HEK293 (cell line): Measurements from ENCODE around the gene GLMP.

Source experiments
- CTCF ChIA-PET: fragments of 350-600 bp; formaldehyde crosslinking; extraction: SDS; loops from one replicate; lab custom pipeline; 2021; ENCODE audit warnings: antibody characterized with exemption; lab: Yijun Ruan, JAX
- POLR2A ChIA-PET: fragments of 300-600 bp; formaldehyde crosslinking; extraction: SDS; loops from one replicate; lab custom pipeline; 2020; ENCODE audit warnings: antibody characterized with exemption, inconsistent platforms; lab: Yijun Ruan, JAX
- H3K27ac ChIP-seq: fragments of 200-500 bp; sonication (Bioruptor generic); 2 replicates; pipeline ENCODE4 v1.5.1; 2014; ENCODE audit warnings: low read depth, low read length, control low read depth, inconsistent platforms; ENCODE audit errors: extremely low read depth
- H3K36me3 ChIP-seq, 2 experiments: fragments of 200-500 bp in 1 of 2; sonication (Bioruptor generic) in 1 of 2; 1 replicate in 1 of 2; 2 replicates in 1 of 2; pipeline ENCODE4 v1.5.1; 2014 to 2017; ENCODE audit warnings: inconsistent platforms in 2 of 2, low read length in 2 of 2; ENCODE audit not compliant: control insufficient read depth in 2 of 2, insufficient read depth in 1 of 2
- H3K4me1 ChIP-seq: fragments of 200-500 bp; sonication (Bioruptor generic); 2 replicates; pipeline ENCODE4 v1.5.1; 2014; ENCODE audit warnings: mild to moderate bottlenecking, low read length, inconsistent platforms; ENCODE audit not compliant: control insufficient read depth, insufficient read depth
- H3K4me3 ChIP-seq: 2 replicates; pipeline ENCODE4 v1.5.1; 2011; ENCODE audit warnings: low read depth, mild to moderate bottlenecking, control low read depth, low read length, moderate library complexity
- H3K9me3 ChIP-seq: fragments of 200-500 bp; sonication (Bioruptor generic); 2 replicates; pipeline ENCODE4 v1.5.1; 2014; ENCODE audit warnings: low read depth, low read length, inconsistent platforms; ENCODE audit not compliant: control insufficient read depth, insufficient read depth
- BCL11A ChIP-seq: fragments of 450-650 bp; formaldehyde crosslinking; IDR thresholded peaks from 2 replicates; pipeline ENCODE4 v1.5.1; 2016; ENCODE audit warnings: low read depth, missing biosample characterization, missing genetic modification characterization
- FEZF1 ChIP-seq: fragments of 450-650 bp; formaldehyde crosslinking; IDR thresholded peaks from 2 replicates; pipeline ENCODE4 v1.5.1; 2016; ENCODE audit warnings: missing biosample characterization, missing genetic modification characterization
- HOXA7 ChIP-seq: sonication (generic); formaldehyde crosslinking; IDR thresholded peaks from 2 replicates; pipeline ENCODE4 v1.8.1; 2022; ENCODE audit warnings: missing genetic modification reagents, borderline replicate concordance
- IKZF3 ChIP-seq: fragments of 450-650 bp; IDR thresholded peaks from 2 replicates; pipeline ENCODE4 v1.5.0; 2018; ENCODE audit warnings: missing biosample characterization, mild to moderate bottlenecking, missing genetic modification characterization, moderate library complexity
- KLF1 ChIP-seq: fragments of 450-650 bp; formaldehyde crosslinking; IDR thresholded peaks from 2 replicates; pipeline ENCODE4 v1.5.1; 2016; ENCODE audit warnings: missing biosample characterization, missing genetic modification characterization
- MYNN ChIP-seq: fragments of 450-650 bp; formaldehyde crosslinking; IDR thresholded peaks from 2 replicates; pipeline ENCODE4 v1.5.1; 2016; ENCODE audit warnings: missing biosample characterization, missing genetic modification characterization, borderline replicate concordance
- PRDM1 ChIP-seq: fragments of 450-650 bp; formaldehyde crosslinking; IDR thresholded peaks from 2 replicates; pipeline ENCODE4; 2016; ENCODE audit warnings: missing biosample characterization, missing genetic modification characterization
- RBAK ChIP-seq: fragments of 450-650 bp; formaldehyde crosslinking; IDR thresholded peaks from 2 replicates; pipeline ENCODE4 v1.5.1; 2016; ENCODE audit warnings: missing biosample characterization, missing genetic modification characterization
- SCRT2 ChIP-seq: fragments of 450-650 bp; formaldehyde crosslinking; IDR thresholded peaks from 2 replicates; pipeline ENCODE4 v1.5.1; 2016; ENCODE audit warnings: missing biosample characterization, missing genetic modification characterization
- SETDB1 ChIP-seq: IDR thresholded peaks from one replicate; pipeline ENCODE4 v1.6.1; 2017; ENCODE audit warnings: mild to moderate bottlenecking, low read length, moderate library complexity, mixed read lengths; ENCODE audit not compliant: insufficient read length
- TSHZ1 ChIP-seq: fragments of 450-650 bp; formaldehyde crosslinking; IDR thresholded peaks from 2 replicates; pipeline ENCODE4 v1.5.1; 2016; ENCODE audit warnings: missing biosample characterization, missing genetic modification characterization, borderline replicate concordance
- YY1 ChIP-seq: fragments of 450-650 bp; formaldehyde crosslinking; IDR thresholded peaks from 2 replicates; pipeline ENCODE4 v1.5.1; 2018; ENCODE audit warnings: missing biosample characterization, missing genetic modification characterization
- ZBTB20 ChIP-seq: fragments of 450-650 bp; formaldehyde crosslinking; IDR thresholded peaks from 2 replicates; pipeline ENCODE4 v1.5.1; 2016; ENCODE audit warnings: missing biosample characterization, missing genetic modification characterization
- ZBTB48 ChIP-seq: fragments of 450-650 bp; formaldehyde crosslinking; IDR thresholded peaks from 2 replicates; pipeline ENCODE4 v1.5.1; 2016; ENCODE audit warnings: missing biosample characterization, missing genetic modification characterization
- ZBTB6 ChIP-seq: fragments of 450-650 bp; formaldehyde crosslinking; IDR thresholded peaks from 2 replicates; pipeline ENCODE4 v1.5.1; 2017; ENCODE audit warnings: missing biosample characterization, missing genetic modification characterization
- ZFP37 ChIP-seq: fragments of 450-650 bp; formaldehyde crosslinking; IDR thresholded peaks from 2 replicates; pipeline ENCODE4 v1.5.1; 2016; ENCODE audit warnings: missing biosample characterization, missing genetic modification characterization
- ZFP69B ChIP-seq: fragments of 450-650 bp; formaldehyde crosslinking; IDR thresholded peaks from 2 replicates; pipeline ENCODE4 v1.5.1; 2016; ENCODE audit warnings: missing biosample characterization, missing genetic modification characterization
- ZNF112 ChIP-seq: fragments of 450-650 bp; formaldehyde crosslinking; IDR thresholded peaks from 2 replicates; pipeline ENCODE4 v1.5.0; 2017; ENCODE audit warnings: missing biosample characterization, missing genetic modification characterization
- ZNF184 ChIP-seq: fragments of 450-650 bp; IDR thresholded peaks from 2 replicates; pipeline ENCODE4 v1.5.1; 2018; ENCODE audit warnings: missing biosample characterization, mild to moderate bottlenecking, missing genetic modification characterization
- ZNF19 ChIP-seq: fragments of 450-650 bp; formaldehyde crosslinking; IDR thresholded peaks from 2 replicates; pipeline ENCODE4; 2016; ENCODE audit warnings: missing biosample characterization, missing genetic modification characterization, low read depth
- ZNF2 ChIP-seq: fragments of 450-650 bp; formaldehyde crosslinking; IDR thresholded peaks from 2 replicates; pipeline ENCODE4 v1.5.1; 2016; ENCODE audit warnings: missing biosample characterization, missing genetic modification characterization
- ZNF202 ChIP-seq: fragments of 450-650 bp; formaldehyde crosslinking; IDR thresholded peaks from 2 replicates; pipeline ENCODE4 v1.5.1; 2016; ENCODE audit warnings: missing biosample characterization, missing genetic modification characterization, borderline replicate concordance
- ZNF214 ChIP-seq: fragments of 450-650 bp; formaldehyde crosslinking; IDR thresholded peaks from 2 replicates; pipeline ENCODE4 v1.5.1; 2017; ENCODE audit warnings: missing biosample characterization, mild to moderate bottlenecking, missing genetic modification characterization, borderline replicate concordance
- ZNF266 ChIP-seq: fragments of 450-650 bp; formaldehyde crosslinking; IDR thresholded peaks from 2 replicates; pipeline ENCODE4 v1.5.1; 2016; ENCODE audit warnings: missing biosample characterization, missing genetic modification characterization, low read depth
- ZNF274 ChIP-seq, 2 experiments: fragments of 200-500 bp in 1 of 2; fragments of 450-650 bp in 1 of 2; sonication (Bioruptor generic) in 1 of 2; formaldehyde crosslinking in 1 of 2; IDR thresholded peaks; 2 replicates each; pipeline versions ENCODE4 v1.5.1 to v1.6.1; 2014 to 2016; ENCODE audit warnings: borderline replicate concordance in 1 of 2, inconsistent platforms in 1 of 2, low read length in 1 of 2, missing biosample characterization in 1 of 2, missing genetic modification characterization in 1 of 2
- ZNF341 ChIP-seq: fragments of 450-650 bp; formaldehyde crosslinking; IDR thresholded peaks from 2 replicates; pipeline ENCODE4; 2016; ENCODE audit warnings: low read depth, missing biosample characterization, missing genetic modification characterization
- ZNF398 ChIP-seq: fragments of 450-650 bp; formaldehyde crosslinking; IDR thresholded peaks from 2 replicates; pipeline ENCODE4 v1.5.1; 2017; ENCODE audit warnings: missing biosample characterization, missing genetic modification characterization
- ZNF48 ChIP-seq: fragments of 450-650 bp; formaldehyde crosslinking; IDR thresholded peaks from 2 replicates; pipeline ENCODE4 v1.5.1; 2016; ENCODE audit warnings: missing biosample characterization, missing genetic modification characterization
- ZNF501 ChIP-seq: fragments of 450-650 bp; formaldehyde crosslinking; IDR thresholded peaks from 2 replicates; pipeline ENCODE4 v1.5.1; 2016; ENCODE audit warnings: missing biosample characterization, missing genetic modification characterization
- ZNF623 ChIP-seq: fragments of 450-650 bp; formaldehyde crosslinking; IDR thresholded peaks from 2 replicates; pipeline ENCODE4 v1.5.1; 2016; ENCODE audit warnings: missing biosample characterization, missing genetic modification characterization
- ZNF658 ChIP-seq: fragments of 450-650 bp; formaldehyde crosslinking; IDR thresholded peaks from 2 replicates; pipeline ENCODE4; 2016; ENCODE audit warnings: missing biosample characterization, missing genetic modification characterization

The GLMP gene

GRCh38 chr1:156344409-156344808, 48.9 kb upstream of the GLMP start:
- POLR2A ChIA-PET: no interaction called here
- TF ChIP-seq ZNF658 (no peak), ZNF202 (tag by site-specific recombination) (no peak), ZBTB48 (no peak), ZNF112 (tag by site-specific recombination) (no peak), ZNF19 (tag by site-specific recombination) (no peak), ZFP37 (no peak), TSHZ1 (tag by site-specific recombination) (no peak), BCL11A (tag by site-specific recombination) (no peak), IKZF3 (tag by site-specific recombination) (no peak), YY1 (tag by site-specific recombination) (no peak), ZNF501 (tag by site-specific recombination) (no peak), ZNF48 (no peak), RBAK (tag by site-specific recombination) (no peak), SETDB1 (no peak), ZFP69B (tag by site-specific recombination) (no peak), FEZF1 (tag by site-specific recombination) (no peak), ZBTB20 (no peak), ZNF398 (tag by site-specific recombination) (no peak)
- Histone ChIP-seq H3K36me3 (no peaks in the 10 kb centered on the region), H3K9me3 (no peaks in the 10 kb centered on the region), H3K4me3 (no peak overlapping the region), H3K4me1 (no peaks in the 10 kb centered on the region), H3K27ac (no peak overlapping the region)
- CTCF ChIA-PET: interaction anchor here (0.6 to 4.9 kb wide), 10 partner anchors 9 to 255 kb away, joined by 3 to 36 read pairs (median 3); no protein-coding TSS in a partner anchor

GRCh38 chr1:156342166-156342955, 46.9 kb upstream of the GLMP start:
- CTCF ChIA-PET: interaction anchor here (0.7 to 1.4 kb wide), 7 partner anchors 10 to 113 kb away, joined by 3 to 6 read pairs (median 5); no protein-coding TSS in a partner anchor
- H3K4me1 ChIP-seq: no peaks in the 10 kb centered on the region
- TF ChIP-seq MYNN (tag by site-specific recombination) (no peak), ZNF274 (IDR thresholded peaks at IDR 0.05; ENCODE audit: low read length) (no peak), ZNF274 (tag by site-specific recombination; IDR thresholded peaks at IDR 0.05; ENCODE audit: borderline replicate concordance) (no peak), ZNF266 (tag by site-specific recombination) (no peak), ZNF2 (tag by site-specific recombination) (no peak), ZNF184 (tag by site-specific recombination) (no peak), KLF1 (tag by site-specific recombination) (no peak), ZNF623 (no peak), SCRT2 (no peak), PRDM1 (no peak), HOXA7 (CRISPR knock-in tag) (no peak), ZNF214 (tag by site-specific recombination) (no peak), ZBTB6 (tag by site-specific recombination) (no peak), ZNF341 (tag by site-specific recombination) (no peak)

More at GRCh38 chr1:156342166-156342955, 46.9 kb upstream of the GLMP start:
- POLR2A ChIA-PET: no interaction called here
- Histone ChIP-seq H3K27ac (no peak overlapping the region), H3K9me3 (no peaks in the 10 kb centered on the region), H3K4me3 (no peak overlapping the region), H3K36me3 (no peaks in the 10 kb centered on the region)
